ENCODE results near the gene PACRG. TPM values are rescaled to one million over a fixed set of nuclear protein-coding genes. Genes with fewer than 3 reads are reported as not detected.

The PACRG gene
- total RNA-seq, 2 donors from 2014 or later, result 13.0 TPM; not detected in 1

- DNase-seq (ENCODE audit: low spot score) (no peak), ATAC-seq (ENCODE audit: insufficient number of reproducible peaks, low FRiP score, low read depth) (no peak)
- H3K9me3 ChIP-seq, result no peaks in the 10 kb centered on the region
- H3K27me3 ChIP-seq (replicated peaks; ENCODE audit: insufficient read depth), result no peaks in the 10 kb centered on the region
- no peaks in the 10 kb centered on the region for H3K36me3 ChIP-seq
- no peak overlapping the region for H3K27ac ChIP-seq
- no peak overlapping the region for H3K4me3 ChIP-seq
- no peak for TF ChIP-seq CTCF (IDR thresholded peaks at IDR 0.05)
- H3K4me1 ChIP-seq (ENCODE audit: control insufficient read depth in 1 of 2, low read depth in 2 of 2), result peaks cover 0 to 20% of the 10 kb centered on the region in 2 donors
These were observed 616.6 kb downstream of the PACRG start for GRCh38 chr6:163344411-163344810.

GRCh38 chr6:163345931-163346330 is 618.2 kb downstream of the PACRG start:
- no peak for DNase-seq (ENCODE audit: low spot score)
- Histone ChIP-seq H3K9me3 (no peaks in the 10 kb centered on the region), H3K27ac (peak overlapping the region; percentile 19 to 74), H3K36me3 (no peaks in the 10 kb centered on the region), H3K4me1 (ENCODE audit: control insufficient read depth in 1 of 2, low read depth in 2 of 2) (peaks cover 0 to 17% of the 10 kb centered on the region in 2 donors), H3K4me3 (peak overlapping the region; percentile 67), H3K27me3 (replicated peaks; ENCODE audit: insufficient read depth) (no peaks in the 10 kb centered on the region)
- no peak for TF ChIP-seq CTCF (IDR thresholded peaks at IDR 0.05)
- no peak for ATAC-seq (ENCODE audit: insufficient number of reproducible peaks, low FRiP score, low read depth)

GRCh38 chr6:163346497-163346961 is 618.8 kb downstream of the PACRG start:
- no peak for TF ChIP-seq CTCF (IDR thresholded peaks at IDR 0.05)
- Histone ChIP-seq H3K27ac (peak overlapping the region; percentile 19 to 74), H3K4me3 (peak overlapping the region; percentile 67)

GRCh38 chr6:163347021-163347446 is 619.3 kb downstream of the PACRG start:
- Histone ChIP-seq H3K9me3 (no peaks in the 10 kb centered on the region), H3K4me3 (peak overlapping the region; percentile 67), H3K27me3 (replicated peaks; ENCODE audit: insufficient read depth) (no peaks in the 10 kb centered on the region), H3K27ac (peak overlapping the region; percentile 19 to 74), H3K36me3 (no peaks in the 10 kb centered on the region), H3K4me1 (ENCODE audit: control insufficient read depth in 1 of 2, low read depth in 2 of 2) (peaks cover 0 to 17% of the 10 kb centered on the region in 2 donors)
- no peak for TF ChIP-seq CTCF (IDR thresholded peaks at IDR 0.05)
- DNase-seq (ENCODE audit: low spot score) (no peak), ATAC-seq (ENCODE audit: insufficient number of reproducible peaks, low FRiP score, low read depth) (no peak)

More at GRCh38 chr6:163346497-163346961, 618.8 kb downstream of the PACRG start:
- H3K4me1 ChIP-seq (ENCODE audit: control insufficient read depth in 1 of 2, low read depth in 2 of 2), result peaks cover 0 to 17% of the 10 kb centered on the region in 2 donors
- no peaks in the 10 kb centered on the region for H3K9me3 ChIP-seq
- H3K27me3 ChIP-seq (replicated peaks; ENCODE audit: insufficient read depth), result no peaks in the 10 kb centered on the region
- no peak for DNase-seq (ENCODE audit: low spot score)
- no peaks in the 10 kb centered on the region for H3K36me3 ChIP-seq
- no peak for ATAC-seq (ENCODE audit: insufficient number of reproducible peaks, low FRiP score, low read depth)

- Histone ChIP-seq H3K27ac (no peak overlapping the region), H3K4me1 (ENCODE audit: control insufficient read depth in 1 of 2, low read depth in 2 of 2) (peaks cover 0 to 17% of the 10 kb centered on the region in 2 donors), H3K9me3 (no peaks in the 10 kb centered on the region), H3K27me3 (replicated peaks; ENCODE audit: insufficient read depth) (no peaks in the 10 kb centered on the region), H3K36me3 (no peaks in the 10 kb centered on the region), H3K4me3 (no peak overlapping the region)
- no peak for ATAC-seq (ENCODE audit: insufficient number of reproducible peaks, low FRiP score, low read depth)
- no peak for DNase-seq (ENCODE audit: low spot score)
- TF ChIP-seq CTCF (IDR thresholded peaks at IDR 0.05), result no peak
These were observed 621.3 kb downstream of the PACRG start for GRCh38 chr6:163348789-163349680.

Measured in thoracic aorta (tissue), 2 donors.